MM.1S (cell line): ENCODE measurements around the gene FLT1.

Source experiments
- EZH2 ChIP-seq: fragments of 300-600 bp; sonication (generic); optimal IDR thresholded peaks from 2 replicates; pipeline ENCODE3; 2017; ENCODE audit warnings: low read depth, mild to moderate bottlenecking, antibody characterized with exemption, low read length, mixed read lengths
- EZH2phosphoT487 ChIP-seq: fragments of 300-600 bp; sonication (generic); IDR thresholded peaks from 2 replicates; pipeline ENCODE4 v1.6.1; 2018; ENCODE audit warnings: antibody characterized with exemption, low read length
- TF ChIP-seq, protein P1 (sequence below): fragments of 300-600 bp; sonication (generic); IDR thresholded peaks from 2 replicates; pipeline ENCODE4 v1.5.1; 2016; ENCODE audit warnings: antibody characterized with exemption, low read length, mixed read lengths

DNA sequence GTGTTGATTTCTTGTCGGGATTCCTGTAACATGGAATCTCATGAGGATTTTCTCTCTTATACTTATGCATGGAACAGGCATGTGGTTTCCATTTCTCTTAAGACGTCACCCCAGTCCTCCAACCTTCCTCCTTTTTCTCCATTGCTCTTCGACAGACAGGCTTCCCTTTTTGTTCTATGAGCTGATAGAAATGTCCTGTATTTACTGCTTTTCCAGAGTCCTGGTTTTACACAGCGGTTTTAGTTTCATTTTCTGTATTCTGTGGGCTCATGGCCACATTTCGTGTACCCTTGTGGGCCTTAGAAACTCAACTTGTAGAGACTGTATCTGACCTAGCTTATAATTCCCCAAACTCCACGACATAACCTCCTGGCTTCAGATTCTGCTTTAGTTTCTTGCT, 243.5 kb downstream of the FLT1 start:
- TF ChIP-seq EZH2 = no peak
- TF ChIP-seq, protein P1, sequence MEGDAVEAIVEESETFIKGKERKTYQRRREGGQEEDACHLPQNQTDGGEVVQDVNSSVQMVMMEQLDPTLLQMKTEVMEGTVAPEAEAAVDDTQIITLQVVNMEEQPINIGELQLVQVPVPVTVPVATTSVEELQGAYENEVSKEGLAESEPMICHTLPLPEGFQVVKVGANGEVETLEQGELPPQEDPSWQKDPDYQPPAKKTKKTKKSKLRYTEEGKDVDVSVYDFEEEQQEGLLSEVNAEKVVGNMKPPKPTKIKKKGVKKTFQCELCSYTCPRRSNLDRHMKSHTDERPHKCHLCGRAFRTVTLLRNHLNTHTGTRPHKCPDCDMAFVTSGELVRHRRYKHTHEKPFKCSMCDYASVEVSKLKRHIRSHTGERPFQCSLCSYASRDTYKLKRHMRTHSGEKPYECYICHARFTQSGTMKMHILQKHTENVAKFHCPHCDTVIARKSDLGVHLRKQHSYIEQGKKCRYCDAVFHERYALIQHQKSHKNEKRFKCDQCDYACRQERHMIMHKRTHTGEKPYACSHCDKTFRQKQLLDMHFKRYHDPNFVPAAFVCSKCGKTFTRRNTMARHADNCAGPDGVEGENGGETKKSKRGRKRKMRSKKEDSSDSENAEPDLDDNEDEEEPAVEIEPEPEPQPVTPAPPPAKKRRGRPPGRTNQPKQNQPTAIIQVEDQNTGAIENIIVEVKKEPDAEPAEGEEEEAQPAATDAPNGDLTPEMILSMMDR = no peak
- TF ChIP-seq EZH2phosphoT487 = no peak
